ENCODE results near the gene PGBD2.

DNA sequence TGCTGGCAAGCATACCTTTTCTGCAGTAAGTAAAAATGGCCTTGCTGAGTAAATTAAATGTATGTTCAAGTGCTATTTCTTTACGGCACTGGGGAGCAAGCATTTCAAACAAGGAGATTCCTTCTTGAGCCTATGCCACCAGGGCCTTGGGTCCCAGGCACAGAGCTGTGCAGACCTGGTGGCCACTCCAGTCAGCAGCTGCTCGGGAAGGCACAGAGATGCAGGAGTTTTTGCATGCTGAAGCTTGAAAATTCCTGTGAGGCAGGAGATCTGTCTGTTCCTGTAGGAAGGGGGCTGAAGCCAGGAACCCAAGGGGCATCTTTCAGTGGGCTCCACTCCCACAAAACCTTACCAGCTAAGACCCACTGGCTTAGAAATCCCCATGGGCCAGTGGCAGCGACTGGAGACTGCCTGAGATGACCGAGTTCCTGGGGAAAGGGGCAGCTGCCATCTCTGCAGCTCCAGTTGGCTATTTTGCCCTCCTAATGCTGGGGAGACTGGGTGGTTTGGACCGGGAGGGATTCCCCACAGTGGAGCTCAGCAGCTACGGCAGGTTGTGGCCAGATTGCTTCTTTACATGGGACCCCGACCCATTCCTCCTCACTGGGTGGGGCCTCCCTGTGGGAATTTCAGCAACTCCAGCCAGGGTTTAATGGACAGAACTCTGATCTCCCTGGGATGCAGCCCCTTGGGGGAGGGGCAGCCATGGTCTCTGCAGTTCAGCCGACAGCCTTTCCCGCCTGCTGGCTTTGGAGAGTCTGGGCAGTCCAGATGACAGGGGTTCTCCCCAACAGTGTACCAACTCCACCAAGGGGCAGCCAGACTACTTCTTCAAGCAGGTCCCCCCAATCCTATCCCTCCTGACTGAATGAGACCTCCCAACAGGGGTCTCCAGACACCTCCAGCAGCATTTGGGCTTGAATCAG lies 8.4 kb upstream of the PGBD2 start:
- TF ChIP-seq MAX (IDR thresholded peaks at IDR 0.05): no peak
- TF ChIP-seq POLR2A (IDR thresholded peaks at IDR 0.05; ENCODE audit: control extremely low read depth in 1 of 2, low read depth in 2 of 2, low read length in 2 of 2): no peak
- no peak for TF ChIP-seq KDM1A (IDR thresholded peaks at IDR 0.05; ENCODE audit: borderline replicate concordance, low read length)
- TF ChIP-seq, protein P1, sequence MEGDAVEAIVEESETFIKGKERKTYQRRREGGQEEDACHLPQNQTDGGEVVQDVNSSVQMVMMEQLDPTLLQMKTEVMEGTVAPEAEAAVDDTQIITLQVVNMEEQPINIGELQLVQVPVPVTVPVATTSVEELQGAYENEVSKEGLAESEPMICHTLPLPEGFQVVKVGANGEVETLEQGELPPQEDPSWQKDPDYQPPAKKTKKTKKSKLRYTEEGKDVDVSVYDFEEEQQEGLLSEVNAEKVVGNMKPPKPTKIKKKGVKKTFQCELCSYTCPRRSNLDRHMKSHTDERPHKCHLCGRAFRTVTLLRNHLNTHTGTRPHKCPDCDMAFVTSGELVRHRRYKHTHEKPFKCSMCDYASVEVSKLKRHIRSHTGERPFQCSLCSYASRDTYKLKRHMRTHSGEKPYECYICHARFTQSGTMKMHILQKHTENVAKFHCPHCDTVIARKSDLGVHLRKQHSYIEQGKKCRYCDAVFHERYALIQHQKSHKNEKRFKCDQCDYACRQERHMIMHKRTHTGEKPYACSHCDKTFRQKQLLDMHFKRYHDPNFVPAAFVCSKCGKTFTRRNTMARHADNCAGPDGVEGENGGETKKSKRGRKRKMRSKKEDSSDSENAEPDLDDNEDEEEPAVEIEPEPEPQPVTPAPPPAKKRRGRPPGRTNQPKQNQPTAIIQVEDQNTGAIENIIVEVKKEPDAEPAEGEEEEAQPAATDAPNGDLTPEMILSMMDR (IDR thresholded peaks at IDR 0.05; ENCODE audit: control extremely low read depth in 1 of 3, insufficient read depth in 1 of 3, low read depth in 1 of 3, low read length in 3 of 3): no peak
- no peak for TF ChIP-seq BRCA1 (IDR thresholded peaks at IDR 0.05; ENCODE audit: low read depth, low read length)
- TF ChIP-seq EZH2 (IDR thresholded peaks at IDR 0.05; ENCODE audit: low read depth, low read length, severe bottlenecking): no peak
- no peak for TF ChIP-seq SUZ12 (IDR thresholded peaks at IDR 0.05; ENCODE audit: low read length)
- no peak for TF ChIP-seq EP300 (IDR thresholded peaks at IDR 0.05; ENCODE audit: borderline replicate concordance in 1 of 2, low read depth in 2 of 2, low read length in 2 of 2)
- no peak for TF ChIP-seq ATF2 (IDR thresholded peaks at IDR 0.05; ENCODE audit: low read length)
- no peak for TF ChIP-seq SP1 (IDR thresholded peaks at IDR 0.05; ENCODE audit: low read depth, low read length)
- no peak for TF ChIP-seq RFX5 (IDR thresholded peaks at IDR 0.05; ENCODE audit: borderline replicate concordance, low read depth, low read length)
- TF ChIP-seq POLR2AphosphoS5 (IDR thresholded peaks at IDR 0.05; ENCODE audit: low read depth, low read length): no peak
- TF ChIP-seq TEAD4 (IDR thresholded peaks at IDR 0.05; ENCODE audit: low read depth, low read length): no peak
